Astrocyte of the spinal cord (primary cell): Measurements from ENCODE around the gene EFNB3.
A peak's percentile ranks its signal among the peaks of the same experiment; 100 is the strongest.

Experiments used
- DNase-seq: peaks from one replicate; pipeline ENCODE4 v3.0.0; 2011; ENCODE audit warnings: low read depth, low spot score
- H3K4me3 ChIP-seq: 2 replicates; pipeline ENCODE4 v1.5.1; 2011; ENCODE audit warnings: low read depth, mild to moderate bottlenecking, low read length, moderate library complexity
- in situ Hi-C: cut with HindIII; loops from 2 replicates; pipeline ENCODE4 v1.10.0; 2017; ENCODE audit warnings: low sequenced_read_pairs
- TF ChIP-seq, protein P1 (sequence below): IDR thresholded peaks from 2 replicates; pipeline ENCODE4 v1.5.1; 2012; ENCODE audit warnings: low read depth, mild to moderate bottlenecking, low read length, inconsistent platforms

EFNB3 gene

GRCh38 chr17:7674934-7675333 lies 30.1 kb upstream of the EFNB3 start:
- TF ChIP-seq, protein P1, sequence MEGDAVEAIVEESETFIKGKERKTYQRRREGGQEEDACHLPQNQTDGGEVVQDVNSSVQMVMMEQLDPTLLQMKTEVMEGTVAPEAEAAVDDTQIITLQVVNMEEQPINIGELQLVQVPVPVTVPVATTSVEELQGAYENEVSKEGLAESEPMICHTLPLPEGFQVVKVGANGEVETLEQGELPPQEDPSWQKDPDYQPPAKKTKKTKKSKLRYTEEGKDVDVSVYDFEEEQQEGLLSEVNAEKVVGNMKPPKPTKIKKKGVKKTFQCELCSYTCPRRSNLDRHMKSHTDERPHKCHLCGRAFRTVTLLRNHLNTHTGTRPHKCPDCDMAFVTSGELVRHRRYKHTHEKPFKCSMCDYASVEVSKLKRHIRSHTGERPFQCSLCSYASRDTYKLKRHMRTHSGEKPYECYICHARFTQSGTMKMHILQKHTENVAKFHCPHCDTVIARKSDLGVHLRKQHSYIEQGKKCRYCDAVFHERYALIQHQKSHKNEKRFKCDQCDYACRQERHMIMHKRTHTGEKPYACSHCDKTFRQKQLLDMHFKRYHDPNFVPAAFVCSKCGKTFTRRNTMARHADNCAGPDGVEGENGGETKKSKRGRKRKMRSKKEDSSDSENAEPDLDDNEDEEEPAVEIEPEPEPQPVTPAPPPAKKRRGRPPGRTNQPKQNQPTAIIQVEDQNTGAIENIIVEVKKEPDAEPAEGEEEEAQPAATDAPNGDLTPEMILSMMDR, result no peak
- DNase-seq, result no peak
- no peak overlapping the region for H3K4me3 ChIP-seq
- in situ Hi-C loops, result no loop called here

GRCh38 chr17:7676533-7676932 lies 28.5 kb upstream of the EFNB3 start:
- in situ Hi-C loops, result no loop called here
- TF ChIP-seq, protein P1, result no peak

GRCh38 chr17:7677388-7678067 lies 27.5 kb upstream of the EFNB3 start:
- H3K4me3 ChIP-seq, result no peak overlapping the region
- in situ Hi-C loops, result no loop called here
- no peak for DNase-seq
- TF ChIP-seq, protein P1, result no peak

More at GRCh38 chr17:7676533-7676932, 28.5 kb upstream of the EFNB3 start:
- no peak overlapping the region for H3K4me3 ChIP-seq
- no peak for DNase-seq

GRCh38 chr17:7684851-7685532 lies 20.0 kb upstream of the EFNB3 start:
- in situ Hi-C loops, result no loop called here
- no peak for DNase-seq
- peak overlapping the region; percentile 82 for H3K4me3 ChIP-seq
- TF ChIP-seq, protein P1, result no peak

- DNase-seq, result peak; percentile 96
- in situ Hi-C loops, result no loop called here
- TF ChIP-seq, protein P1, result no peak
- peak overlapping the region; percentile 82 for H3K4me3 ChIP-seq
Observed at GRCh38 chr17:7685533-7686221, 19.3 kb upstream of the EFNB3 start.

DNA sequence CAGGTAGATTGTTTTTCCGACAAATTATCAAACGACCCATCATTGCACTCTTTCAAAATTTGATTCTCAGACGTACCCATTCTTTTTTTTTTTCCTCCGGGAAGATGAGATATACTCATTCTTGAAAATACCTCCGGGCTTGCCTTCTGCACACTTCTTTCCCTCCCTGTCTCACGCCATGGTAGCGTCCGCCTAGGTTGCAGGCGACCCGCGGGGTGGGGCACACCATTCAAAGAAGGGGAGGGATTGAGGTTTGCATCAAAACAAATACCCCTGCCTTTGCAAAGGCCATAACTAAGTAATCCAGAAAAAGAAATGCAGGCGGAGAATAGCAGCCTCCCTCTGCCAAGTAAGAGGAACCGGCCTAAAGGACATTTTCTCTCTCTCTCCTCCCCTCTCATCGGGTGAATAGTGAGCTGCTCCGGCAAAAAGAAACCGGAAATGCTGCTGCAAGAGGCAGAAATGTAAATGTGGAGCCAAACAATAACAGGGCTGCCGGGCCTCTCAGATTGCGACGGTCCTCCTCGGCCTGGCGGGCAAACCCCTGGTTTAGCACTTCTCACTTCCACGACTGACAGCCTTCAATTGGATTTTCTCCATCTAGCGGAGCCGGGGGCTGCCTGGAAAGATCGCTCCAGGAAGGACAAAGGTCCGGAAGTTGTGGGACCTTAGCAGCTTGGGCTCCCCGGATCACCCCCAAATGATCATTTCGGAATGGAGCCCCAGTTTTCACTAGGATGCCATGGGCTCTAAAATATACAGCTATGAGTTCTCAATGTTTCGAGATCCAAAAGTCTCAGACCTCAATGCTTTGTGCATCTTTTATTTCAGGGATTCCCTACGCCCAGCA lies 18.6 kb upstream of the EFNB3 start:
- peak; percentile 94 for DNase-seq
- TF ChIP-seq, protein P1, result no peak
- H3K4me3 ChIP-seq, result peak overlapping the region; percentile 82
- in situ Hi-C loops, result no loop called here
